Endothelial cell of umbilical vein (primary cell): ENCODE measurements around the gene NOD1. TPM values are rescaled to one million over a fixed set of nuclear protein-coding genes. Genes with fewer than 3 reads are reported as not detected.

ENCODE experiments used
- BruUV-seq: library from RNA; stranded (reverse); fragments of 400-500 nt; replicated peaks from 2 replicates; lab custom pipeline; 2021; lab: Mats Ljungman, UMichigan
- CTCF ChIA-PET: fragments of 300-600, 350-600 bp; sonication (Branson Sonifier 250); formaldehyde crosslinking; loops from one replicate; lab custom pipeline; 2021; ENCODE audit warnings: antibody characterized with exemption, inconsistent platforms; lab: Charles Lee
- POLR2A ChIA-PET: fragments of 300-600, 350-600 bp; sonication (Branson Sonifier 250); formaldehyde crosslinking; loops from one replicate; lab custom pipeline; 2021; ENCODE audit warnings: antibody characterized with exemption, inconsistent platforms; lab: Charles Lee
- DNase-seq: peaks from one replicate; pipeline ENCODE4 v3.0.0-alpha.2; 2011; ENCODE audit warnings: low read depth, low spot score
- FAIRE-seq: peaks from 2 replicates; lab custom pipeline; 2011; peaks lifted over from hg19 to GRCh38; lab: Jason Lieb, UNC
- H2AFZ ChIP-seq: 2 replicates; pipeline ENCODE4 v1.6.0; 2012; ENCODE audit warnings: low read depth, low read length, control low read depth, inconsistent platforms
- H3K27ac ChIP-seq: 2 replicates; pipeline ENCODE4 v1.5.1; 2011; ENCODE audit warnings: low read depth, mild to moderate bottlenecking, control low read depth, low read length, moderate library complexity; ENCODE audit not compliant: insufficient read depth
- H3K27me3 ChIP-seq, 2 experiments: 2 replicates each; pipeline versions ENCODE4 v1.6.0 to v1.6.1; 2011; ENCODE audit warnings: low read length in 2 of 2, mixed read lengths in 1 of 2; ENCODE audit not compliant: control insufficient read depth in 2 of 2, insufficient read depth in 2 of 2
- H3K36me3 ChIP-seq, 2 experiments: 2 replicates in 1 of 2; 3 replicates in 1 of 2; pipeline ENCODE4 v1.5.1; 2011; ENCODE audit warnings: low read length in 2 of 2, mild to moderate bottlenecking in 1 of 2, moderate library complexity in 1 of 2; ENCODE audit not compliant: control insufficient read depth in 2 of 2, insufficient read depth in 2 of 2; ENCODE audit errors: extremely low read depth in 1 of 2
- H3K4me1 ChIP-seq: 3 replicates; pipeline ENCODE4 v1.5.1; 2011; ENCODE audit warnings: mild to moderate bottlenecking, low read length; ENCODE audit not compliant: control insufficient read depth, insufficient read depth; ENCODE audit errors: extremely low read depth
- H3K4me2 ChIP-seq: 2 replicates; pipeline ENCODE4 v1.6.1; 2011; ENCODE audit warnings: low read length, control low read depth, mixed read lengths; ENCODE audit not compliant: insufficient read depth
- H3K4me3 ChIP-seq, 3 experiments: fragments of 200-600 bp in 1 of 3; sonication (generic), shearing (Covaris generic) in 1 of 3; replicated peaks in 1 of 3; 2 replicates each; pipeline ENCODE4 v1.5.1; 2011 to 2016; ENCODE audit warnings: control low read depth in 3 of 3, low read length in 3 of 3, mild to moderate bottlenecking in 2 of 3, inconsistent platforms in 1 of 3, low read depth in 1 of 3, moderate library complexity in 1 of 3; ENCODE audit not compliant: insufficient read depth in 1 of 3
- H3K79me2 ChIP-seq: 2 replicates; pipeline ENCODE4 v1.6.0; 2012; ENCODE audit warnings: low read length, inconsistent platforms; ENCODE audit not compliant: control insufficient read depth, insufficient read depth
- H3K9ac ChIP-seq: replicated peaks from 2 replicates; pipeline ENCODE3; 2011; ENCODE audit warnings: low read length, control low read depth; ENCODE audit not compliant: insufficient read depth; ENCODE audit errors: extremely low read depth
- H3K9me1 ChIP-seq: replicated peaks from 3 replicates; pipeline ENCODE4 v1.6.0; 2011; ENCODE audit warnings: mild to moderate bottlenecking, low read length; ENCODE audit not compliant: control insufficient read depth, insufficient read depth; ENCODE audit errors: extremely low read depth
- H3K9me3 ChIP-seq: replicated peaks from 2 replicates; pipeline ENCODE4 v1.5.1; 2012; ENCODE audit warnings: low read length, inconsistent platforms; ENCODE audit not compliant: control insufficient read depth, insufficient read depth
- H4K20me1 ChIP-seq: replicated peaks from 2 replicates; pipeline ENCODE3; 2011; ENCODE audit warnings: mild to moderate bottlenecking, low read length; ENCODE audit not compliant: control insufficient read depth, insufficient read depth; ENCODE audit errors: extremely low read depth
- CTCF ChIP-seq, 2 donors: IDR thresholded peaks; 1 replicate in 1 of 2; 2 replicates in 1 of 2; pipeline ENCODE4 v1.5.1; 2011; ENCODE audit warnings: low read length in 2 of 2, mild to moderate bottlenecking in 2 of 2, moderate library complexity in 2 of 2, control low read depth in 1 of 2, inconsistent platforms in 1 of 2, low read depth in 1 of 2; ENCODE audit not compliant: insufficient read depth in 1 of 2; ENCODE audit errors: extremely low read depth in 1 of 2
- EZH2 ChIP-seq: IDR thresholded peaks from 2 replicates; pipeline ENCODE4 v1.6.1; 2012; ENCODE audit warnings: borderline replicate concordance, low read depth, mild to moderate bottlenecking, moderate library complexity, low read length, inconsistent platforms; ENCODE audit not compliant: severe bottlenecking
- FOS ChIP-seq: IDR thresholded peaks from 2 replicates; pipeline ENCODE4 v1.6.1; 2011; ENCODE audit warnings: mild to moderate bottlenecking, low read length, moderate library complexity, borderline replicate concordance; ENCODE audit not compliant: insufficient read depth
- GATA2 ChIP-seq: IDR thresholded peaks from 2 replicates; pipeline ENCODE4 v1.7.0; 2011; ENCODE audit warnings: low read depth, mild to moderate bottlenecking, moderate library complexity, mixed read lengths, low read length; ENCODE audit not compliant: insufficient read length, insufficient read depth
- MAX ChIP-seq: IDR thresholded peaks from 2 replicates; pipeline ENCODE4 v1.6.1; 2011; ENCODE audit not compliant: insufficient read depth, insufficient read length
- MYC ChIP-seq: IDR thresholded peaks from one replicate; pipeline ENCODE4 v1.6.1; 2011; ENCODE audit warnings: mild to moderate bottlenecking, low read depth, low read length
- POLR2A ChIP-seq: IDR thresholded peaks from 2 replicates; pipeline ENCODE4 v1.6.1; 2012; ENCODE audit warnings: low read depth, mild to moderate bottlenecking, control low read depth, low read length
- POLR2AphosphoS5 ChIP-seq: IDR thresholded peaks from 2 replicates; pipeline ENCODE4 v1.6.1; 2012; ENCODE audit warnings: low read depth, mild to moderate bottlenecking, control low read depth, low read length, moderate library complexity; ENCODE audit not compliant: insufficient read depth
- dilution Hi-C: fragments of 300-500 bp; cut with MboI; formaldehyde crosslinking; loops from one replicate; pipeline ENCODE4 v1.15.0; 2019; ENCODE audit warnings: low sequenced_read_pairs; ENCODE audit not compliant: extremely low pct_ligation_motif_present
- intact Hi-C: fragments of 100-400 bp; cut with micrococcal nuclease; formaldehyde crosslinking; loops from one replicate; pipeline ENCODE4 v1.10.0; 2022
- polyA plus RNA-seq, 4 experiments: library from polyadenylated mRNA; depleted of rRNA in 3 of 4; stranded (reverse) in 3 of 4; unstranded in 1 of 4; fragments of >200 nt; gene quantifications; 2 replicates each; pipeline versions ENCODE4 v1.2.1 to v1.2.3, GENCODE V29; 2011 to 2012; ENCODE audit warnings: missing spikeins in 1 of 4
- total RNA-seq: library from RNA; stranded (reverse); gene quantifications from 2 replicates; pipeline ENCODE4 v1.2.3, GENCODE V29; 2021

The NOD1 gene
- total and polyA plus RNA-seq, 2 donors (not counting 3 experiments of a cell fraction or from before 2014, with no cell fraction given), result 22.1 to 39.2 TPM

- TF ChIP-seq MYC (no peak), POLR2A (no peak), GATA2 (no peak), FOS (no peak), MAX (no peak), EZH2 (no peak), CTCF (IDR thresholded peaks at IDR 0.05; ENCODE audit: extremely low read depth in 1 of 2, insufficient read depth in 1 of 2, low read depth in 1 of 2, low read length in 2 of 2) (no peak), POLR2AphosphoS5 (no peak)
- Histone ChIP-seq H3K4me1 (peaks cover 8% of the 10 kb centered on the region), H3K9me3 (no peaks in the 10 kb centered on the region), H3K79me2 (no peaks in the 10 kb centered on the region), H4K20me1 (no peaks in the 10 kb centered on the region), H2AFZ (no peak overlapping the region), H3K4me2 (no peak overlapping the region), H3K27me3 (no peaks in the 10 kb centered on the region), H3K9me1 (no peaks in the 10 kb centered on the region), H3K4me3 (no peak overlapping the region), H3K27ac (no peak overlapping the region), H3K9ac (no peak overlapping the region), H3K36me3 (no peaks in the 10 kb centered on the region)
- CTCF ChIA-PET, result no interaction called here
- DNase-seq (no peak), FAIRE-seq (no peak)
- BruUV-seq, result no TSS peak
- POLR2A ChIA-PET, result no interaction called here
- dilution Hi-C loops, result no loop called here
- intact Hi-C loops, result no loop called here
Measured at GRCh38 chr7:30525429-30525828, 46.8 kb upstream of the NOD1 start.
